Urinary bladder (tissue), 4 donors: ENCODE measurements around the gene MCRIP2. TPM values are rescaled to one million over a fixed set of nuclear protein-coding genes. Genes with fewer than 3 reads are reported as not detected.

Experiments
- DNase-seq: peaks from one replicate; pipeline ENCODE4 v3.0.0-alpha.2; 2015; ENCODE audit errors: extremely low spot score
- H3K27ac ChIP-seq: one replicate; pipeline ENCODE4 v1.5.1; 2013; ENCODE audit warnings: low read depth, mild to moderate bottlenecking, moderate library complexity
- H3K36me3 ChIP-seq: one replicate; pipeline ENCODE4 v1.6.1; 2013; ENCODE audit warnings: mild to moderate bottlenecking, moderate library complexity; ENCODE audit not compliant: insufficient read depth
- H3K4me1 ChIP-seq: one replicate; pipeline ENCODE4 v1.6.1; 2013; ENCODE audit warnings: mild to moderate bottlenecking, moderate library complexity; ENCODE audit not compliant: insufficient read depth
- H3K4me3 ChIP-seq: one replicate; pipeline ENCODE4 v1.5.1; 2013; ENCODE audit warnings: low read depth, low read length
- WGBS: extraction: QIAGEN DNeasy Blood & Tissue Kit; methylation state at CpG from one replicate; pipeline ENCODE4 v1.1.7; 2013; 5-methylcytosine and 5-hydroxymethylcytosine counted together
- polyA plus RNA-seq: library from polyadenylated mRNA; stranded (reverse); fragments of 200-250 nt; gene quantifications from one replicate; pipeline ENCODE4 v1.2.3, GENCODE V29; 2013
- total RNA-seq: library from RNA; depleted of rRNA; stranded (reverse); fragments of >200 nt; gene quantifications from one replicate; pipeline ENCODE4 v1.2.3, GENCODE V29; 2014
- donor health status: healthy with polysubstance abuse.
- donor health status: healthy.

The MCRIP2 gene
- total and polyA plus RNA-seq, 2 donors: 5.1 to 42.6 TPM

DNA sequence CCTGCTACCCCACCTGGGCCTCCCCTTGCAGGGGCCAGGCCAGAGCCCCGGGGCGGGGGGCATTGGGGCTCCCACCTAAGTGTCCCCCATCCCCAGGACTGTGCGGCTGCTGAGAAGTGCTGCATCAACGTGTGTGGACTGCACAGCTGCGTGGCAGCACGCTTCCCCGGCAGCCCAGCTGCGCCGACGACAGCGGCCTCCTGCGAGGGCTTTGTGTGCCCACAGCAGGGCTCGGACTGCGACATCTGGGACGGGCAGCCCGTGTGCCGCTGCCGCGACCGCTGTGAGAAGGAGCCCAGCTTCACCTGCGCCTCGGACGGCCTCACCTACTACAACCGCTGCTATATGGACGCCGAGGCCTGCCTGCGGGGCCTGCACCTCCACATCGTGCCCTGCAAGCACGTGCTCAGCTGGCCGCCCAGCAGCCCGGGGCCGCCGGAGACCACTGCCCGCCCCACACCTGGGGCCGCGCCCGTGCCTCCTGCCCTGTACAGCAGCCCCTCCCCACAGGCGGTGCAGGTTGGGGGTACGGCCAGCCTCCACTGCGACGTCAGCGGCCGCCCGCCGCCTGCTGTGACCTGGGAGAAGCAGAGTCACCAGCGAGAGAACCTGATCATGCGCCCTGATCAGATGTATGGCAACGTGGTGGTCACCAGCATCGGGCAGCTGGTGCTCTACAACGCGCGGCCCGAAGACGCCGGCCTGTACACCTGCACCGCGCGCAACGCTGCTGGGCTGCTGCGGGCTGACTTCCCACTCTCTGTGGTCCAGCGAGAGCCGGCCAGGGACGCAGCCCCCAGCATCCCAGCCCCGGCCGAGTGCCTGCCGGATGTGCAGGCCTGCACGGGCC lies 8.9 kb upstream of the MCRIP2 start:
- Histone ChIP-seq H3K4me1 (no peaks in the 10 kb centered on the region), H3K36me3 (no peaks in the 10 kb centered on the region), H3K4me3 (no peak overlapping the region), H3K27ac (no peak overlapping the region)
- 94% methylated on average over 67 of the region's 67 CpGs for WGBS
- DNase-seq: no peak

DNA sequence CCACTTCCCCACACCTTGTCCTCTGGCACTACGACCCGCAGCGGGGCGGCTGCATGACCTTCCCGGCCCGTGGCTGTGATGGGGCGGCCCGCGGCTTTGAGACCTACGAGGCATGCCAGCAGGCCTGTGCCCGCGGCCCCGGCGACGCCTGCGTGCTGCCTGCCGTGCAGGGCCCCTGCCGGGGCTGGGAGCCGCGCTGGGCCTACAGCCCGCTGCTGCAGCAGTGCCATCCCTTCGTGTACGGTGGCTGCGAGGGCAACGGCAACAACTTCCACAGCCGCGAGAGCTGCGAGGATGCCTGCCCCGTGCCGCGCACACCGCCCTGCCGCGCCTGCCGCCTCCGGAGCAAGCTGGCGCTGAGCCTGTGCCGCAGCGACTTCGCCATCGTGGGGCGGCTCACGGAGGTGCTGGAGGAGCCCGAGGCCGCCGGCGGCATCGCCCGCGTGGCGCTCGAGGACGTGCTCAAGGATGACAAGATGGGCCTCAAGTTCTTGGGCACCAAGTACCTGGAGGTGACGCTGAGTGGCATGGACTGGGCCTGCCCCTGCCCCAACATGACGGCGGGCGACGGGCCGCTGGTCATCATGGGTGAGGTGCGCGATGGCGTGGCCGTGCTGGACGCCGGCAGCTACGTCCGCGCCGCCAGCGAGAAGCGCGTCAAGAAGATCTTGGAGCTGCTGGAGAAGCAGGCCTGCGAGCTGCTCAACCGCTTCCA lies 8.1 kb upstream of the MCRIP2 start:
- Histone ChIP-seq H3K4me1 (no peaks in the 10 kb centered on the region), H3K36me3 (no peaks in the 10 kb centered on the region), H3K4me3 (no peak overlapping the region), H3K27ac (no peak overlapping the region)
- 97% methylated on average over 74 of the region's 74 CpGs for WGBS
- no peak for DNase-seq

DNA sequence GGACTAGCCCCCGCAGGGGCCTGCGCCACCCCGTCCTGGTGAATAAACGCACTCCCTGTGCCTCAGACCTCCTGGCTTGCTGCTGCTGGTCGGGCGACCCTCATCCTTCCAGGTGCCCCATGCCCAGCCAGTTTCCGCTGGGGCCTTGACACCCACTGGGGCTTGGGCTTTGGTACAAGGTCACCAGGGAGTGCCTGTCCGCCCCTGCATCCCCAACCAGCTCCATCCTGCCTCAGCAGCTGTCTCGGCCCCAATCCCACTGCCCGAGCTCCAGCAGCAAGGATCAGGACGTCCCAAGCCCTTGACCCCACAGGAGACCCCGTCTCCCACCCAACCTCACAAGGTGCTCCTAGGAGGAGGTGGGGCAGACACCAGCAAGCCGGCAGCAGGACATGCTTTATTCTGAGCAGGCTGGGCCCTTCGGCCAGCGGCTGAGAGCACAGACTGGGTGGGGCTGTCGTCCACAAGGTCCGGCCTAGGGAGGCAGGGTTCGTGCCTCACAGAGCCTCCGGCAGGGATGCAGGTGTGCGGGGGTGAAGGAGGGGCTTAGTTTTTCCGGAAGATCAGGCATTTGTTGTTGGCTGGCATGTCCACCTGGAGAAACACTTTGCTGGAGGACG lies 7.5 kb upstream of the MCRIP2 start:
- Histone ChIP-seq H3K36me3 (no peaks in the 10 kb centered on the region), H3K27ac (no peak overlapping the region), H3K4me3 (no peak overlapping the region), H3K4me1 (no peaks in the 10 kb centered on the region)
- DNase-seq: no peak
- WGBS: 91% methylated on average over 22 of the region's 22 CpGs

DNA sequence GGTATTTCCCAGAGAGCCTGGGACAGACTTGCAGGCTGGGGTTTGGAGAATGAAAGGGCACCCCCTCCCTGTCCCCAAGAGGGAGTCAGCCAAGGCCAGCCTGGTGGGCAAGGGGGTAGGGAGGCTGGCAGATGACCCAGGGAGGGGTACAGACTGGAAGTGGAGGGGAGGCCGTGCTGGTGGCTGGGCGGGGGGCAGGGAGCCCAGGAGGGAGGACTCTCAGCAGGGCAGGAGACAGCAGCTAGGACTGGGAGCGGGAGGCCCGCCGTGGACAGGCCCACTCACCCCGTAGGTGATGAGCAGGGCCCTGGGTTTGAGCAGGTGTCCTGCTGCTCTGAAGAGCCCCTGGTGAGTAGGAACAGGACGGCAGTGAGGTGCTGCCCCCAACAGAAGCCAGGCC lies 6.6 kb upstream of the MCRIP2 start:
- no peak for DNase-seq
- no peaks in the 10 kb centered on the region for H3K36me3 ChIP-seq
- H3K4me1 ChIP-seq: no peaks in the 10 kb centered on the region
- H3K4me3 ChIP-seq: no peak overlapping the region
- no peak overlapping the region for H3K27ac ChIP-seq
- 79% methylated on average over 7 of the region's 7 CpGs for WGBS

DNA sequence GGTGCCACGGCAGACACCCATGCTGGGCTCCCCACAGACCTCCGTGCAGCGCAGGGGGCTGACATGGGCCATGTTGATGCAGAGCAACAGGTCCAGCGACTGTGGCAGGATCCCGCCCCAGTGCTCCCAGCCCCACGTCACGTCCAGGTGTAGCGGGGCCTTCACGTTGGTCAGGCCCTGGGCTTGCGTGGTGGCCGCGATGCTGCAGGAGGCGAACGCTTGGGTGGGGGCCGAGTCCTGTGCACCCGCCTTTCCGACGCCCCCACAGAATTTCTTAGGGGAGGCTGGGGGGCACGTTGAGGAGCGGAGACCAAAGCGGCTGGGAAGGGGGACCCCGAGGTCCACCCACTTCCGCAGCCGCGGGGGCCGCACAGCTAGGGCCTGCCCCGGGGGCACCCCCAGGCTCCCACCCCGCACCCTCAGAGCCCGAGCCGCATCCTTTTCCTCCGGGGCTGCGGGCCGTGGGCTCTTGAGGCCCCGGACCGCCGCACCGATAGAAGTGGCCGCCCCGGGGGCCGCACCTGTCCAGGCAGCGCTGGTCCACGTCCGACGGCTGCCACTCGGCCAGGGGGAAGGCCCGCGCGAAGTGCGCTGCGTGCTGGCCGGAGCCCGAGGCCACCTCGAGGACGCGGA lies 5.9 kb upstream of the MCRIP2 start:
- no peaks in the 10 kb centered on the region for H3K4me1 ChIP-seq
- no peaks in the 10 kb centered on the region for H3K36me3 ChIP-seq

DNA sequence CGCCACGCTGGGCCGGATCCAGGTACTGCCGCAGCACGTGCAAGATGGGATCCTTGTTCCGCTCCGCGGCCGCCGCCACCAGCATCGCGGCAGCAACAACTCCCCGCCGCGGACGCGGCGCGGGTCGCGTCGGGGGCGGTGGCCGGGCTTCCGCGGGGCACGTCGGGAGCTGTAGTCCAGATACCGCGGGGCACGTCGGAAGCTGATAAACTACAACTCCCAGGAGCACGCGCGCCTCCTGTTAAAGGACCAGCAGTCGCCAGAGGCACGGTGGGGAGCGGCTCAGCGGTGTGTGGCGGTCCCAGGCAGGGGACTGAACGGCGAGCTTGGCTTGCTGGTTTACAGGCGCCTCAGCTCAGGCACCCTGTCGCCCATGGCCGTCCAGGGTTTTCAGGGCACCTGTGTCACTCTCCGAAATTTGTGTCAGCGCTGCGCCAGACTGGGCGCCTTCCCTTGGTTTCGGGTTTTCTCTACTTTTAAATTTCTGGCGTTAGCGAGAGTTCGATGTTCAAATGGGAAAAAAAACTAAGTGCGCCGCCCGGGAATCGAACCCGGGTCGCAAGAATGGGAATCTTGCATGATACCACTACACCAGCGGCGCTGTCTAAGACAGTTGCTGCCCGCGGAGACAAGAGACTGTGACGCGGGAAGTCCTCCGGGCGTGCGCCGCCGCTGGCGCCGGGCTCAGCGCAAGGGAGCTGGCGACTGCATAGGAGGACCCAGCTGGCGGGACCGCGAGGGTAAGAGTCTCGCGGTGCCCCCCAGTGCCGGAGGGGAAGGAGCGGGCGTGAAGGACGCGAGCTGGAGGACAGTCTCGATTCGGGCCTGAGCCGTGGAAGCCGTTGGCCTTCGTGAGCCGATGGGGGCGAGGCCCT lies 5.2 kb upstream of the MCRIP2 start, which contains the start of gene METTL26:
Gene METTL26 (minus strand): TSS at position 100 of the 875 bp plus-strand sequence. CDS start 15 bp downstream, at position 85.
- under 1% methylated on average over 91 of the region's 91 CpGs for WGBS
- Histone ChIP-seq H3K4me3 (peak within 1 kb of the TSS; percentile 89), H3K27ac (peak within 1 kb of the TSS; percentile 93), H3K36me3 (no peaks in the 10 kb centered on the region), H3K4me1 (peaks cover 3% of the 10 kb centered on the region)
- peak; percentile 83 for DNase-seq

More for the DNA sequence above, 5.9 kb upstream of the MCRIP2 start:
- Histone ChIP-seq H3K4me3 (peak overlapping the region; percentile 89), H3K27ac (peak overlapping the region; percentile 30)
- WGBS: 4% methylated on average over 55 of the region's 55 CpGs
- DNase-seq: no peak

DNA sequence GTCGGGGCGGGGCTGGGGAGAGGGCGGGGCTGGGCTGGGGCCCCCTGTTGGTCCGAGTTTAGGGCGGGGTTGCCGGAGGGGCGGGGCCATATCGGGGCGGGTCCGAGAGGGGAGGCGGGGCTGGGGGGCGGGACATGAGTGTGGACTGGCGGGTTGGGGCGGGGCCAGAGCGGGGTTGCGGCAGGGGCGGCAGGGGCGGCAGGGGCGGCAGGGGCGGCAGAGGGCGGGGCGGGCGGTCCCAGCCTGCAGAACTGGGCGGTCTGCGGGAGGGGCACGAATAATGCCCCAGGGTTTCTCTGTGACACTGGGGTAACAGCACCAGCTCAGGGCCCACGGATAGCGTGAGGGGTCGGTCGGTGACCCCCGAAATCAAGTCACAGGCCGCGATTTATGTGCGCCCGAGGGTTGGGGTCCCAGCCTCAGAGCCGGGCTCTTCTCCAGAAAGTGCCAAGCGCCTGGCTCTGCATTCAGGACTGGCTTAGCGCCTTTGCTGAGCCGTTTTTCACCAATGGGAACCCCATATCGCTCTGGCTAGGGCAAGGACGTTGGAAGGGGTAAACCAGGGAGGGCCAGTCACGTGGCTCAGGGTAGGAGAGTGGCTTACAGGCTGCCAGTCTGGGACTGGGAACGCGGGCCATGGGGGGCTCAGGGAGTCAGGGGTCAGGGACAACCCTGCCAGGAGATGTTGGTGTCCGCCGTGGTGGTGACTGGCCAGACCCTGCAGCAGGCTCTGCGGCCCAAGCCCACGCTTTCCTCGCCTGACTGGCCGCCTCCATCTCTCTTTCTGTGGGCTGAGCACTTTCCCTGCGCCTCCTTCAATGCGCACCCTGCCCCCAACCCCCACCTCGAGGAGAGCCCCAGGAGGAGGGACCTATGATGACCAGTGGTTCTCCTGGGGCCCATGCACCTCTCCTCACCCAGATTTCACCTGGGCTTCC lies 4.3 kb upstream of the MCRIP2 start:
- DNase-seq: no peak
- Histone ChIP-seq H3K4me3 (peak overlapping the region; percentile 89), H3K36me3 (no peaks in the 10 kb centered on the region), H3K27ac (no peak overlapping the region), H3K4me1 (peaks cover 3% of the 10 kb centered on the region)
- WGBS: 17% methylated on average over 53 of the region's 53 CpGs

DNA sequence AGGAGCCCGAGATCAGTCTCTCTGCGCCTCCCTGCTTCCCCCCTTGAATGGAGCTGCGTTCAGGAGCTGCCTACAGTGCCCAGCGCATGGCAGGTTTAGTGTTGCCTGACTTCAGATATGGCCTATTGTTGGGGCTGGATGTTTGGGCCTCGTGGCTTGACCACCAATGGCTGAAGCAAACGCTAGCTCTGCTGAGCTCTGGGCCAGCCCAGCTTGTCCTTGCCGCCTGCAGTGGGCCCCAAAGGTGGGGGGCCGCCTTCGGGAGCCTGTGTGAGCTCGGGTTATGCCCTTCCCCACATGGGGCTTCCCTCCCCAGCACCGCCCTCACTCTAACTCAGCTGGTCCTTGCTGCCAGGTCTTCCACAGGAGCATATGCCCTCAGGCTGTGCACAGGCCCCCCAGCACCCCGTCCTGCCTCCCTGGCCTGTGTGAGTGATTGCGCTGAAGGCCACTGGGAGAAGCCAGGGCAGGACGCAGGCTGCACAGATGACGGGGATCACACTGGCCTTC lies 3.5 kb upstream of the MCRIP2 start:
- 80% methylated on average over 15 of the region's 15 CpGs for WGBS
- Histone ChIP-seq H3K36me3 (no peaks in the 10 kb centered on the region), H3K27ac (no peak overlapping the region), H3K4me1 (peaks cover 3% of the 10 kb centered on the region), H3K4me3 (no peak overlapping the region)
- DNase-seq: no peak

DNA sequence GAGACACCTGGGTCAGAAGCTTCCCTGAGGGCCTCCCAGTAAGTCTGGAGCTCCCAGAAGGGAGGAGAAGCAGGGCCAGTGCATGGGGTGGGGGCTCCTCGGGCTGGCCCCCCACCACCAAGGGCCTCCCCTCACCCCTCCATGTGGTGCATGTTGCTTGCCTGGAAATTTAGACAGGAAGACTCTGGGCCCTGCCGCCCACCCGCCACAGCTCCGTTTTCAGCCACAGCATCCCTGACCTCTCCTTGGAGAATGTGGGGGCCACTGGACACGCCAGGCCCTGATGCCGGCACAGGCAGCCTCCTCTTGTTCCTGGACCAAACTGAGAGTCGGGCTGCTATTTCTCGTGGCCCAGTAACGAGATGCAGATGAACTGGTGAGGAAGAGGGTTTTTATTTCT lies 2.8 kb upstream of the MCRIP2 start:
- Histone ChIP-seq H3K4me1 (peaks cover 3% of the 10 kb centered on the region), H3K4me3 (no peak overlapping the region), H3K36me3 (no peaks in the 10 kb centered on the region), H3K27ac (no peak overlapping the region)
- DNase-seq: no peak
- 77% methylated on average over 9 of the region's 9 CpGs for WGBS

DNA sequence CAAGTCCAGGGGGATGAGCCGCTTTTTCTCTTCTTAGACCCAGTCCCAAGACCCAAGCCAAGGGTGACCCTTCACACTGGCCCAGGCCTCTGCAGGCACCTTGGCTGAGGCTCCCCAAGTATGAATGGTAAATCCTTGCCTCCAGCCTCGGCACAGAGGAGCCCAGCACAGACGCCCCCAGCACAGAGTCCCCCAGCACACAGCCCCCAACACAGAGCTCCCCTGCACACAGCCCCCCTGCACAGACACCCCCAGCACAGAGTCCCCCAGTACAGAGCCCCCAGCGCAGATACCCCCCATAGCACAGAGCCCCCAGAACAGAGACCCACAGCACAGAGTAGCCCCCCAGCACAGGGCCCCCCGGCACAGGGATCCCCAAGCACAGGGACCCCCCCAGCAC lies 1.0 kb upstream of the MCRIP2 start:
- WGBS: 88% methylated on average over 5 of the region's 5 CpGs
- peaks cover 3% of the 10 kb centered on the region for H3K4me1 ChIP-seq
- H3K27ac ChIP-seq: no peak overlapping the region
- H3K4me3 ChIP-seq: no peak overlapping the region
- no peaks in the 10 kb centered on the region for H3K36me3 ChIP-seq
- no peak for DNase-seq

DNA sequence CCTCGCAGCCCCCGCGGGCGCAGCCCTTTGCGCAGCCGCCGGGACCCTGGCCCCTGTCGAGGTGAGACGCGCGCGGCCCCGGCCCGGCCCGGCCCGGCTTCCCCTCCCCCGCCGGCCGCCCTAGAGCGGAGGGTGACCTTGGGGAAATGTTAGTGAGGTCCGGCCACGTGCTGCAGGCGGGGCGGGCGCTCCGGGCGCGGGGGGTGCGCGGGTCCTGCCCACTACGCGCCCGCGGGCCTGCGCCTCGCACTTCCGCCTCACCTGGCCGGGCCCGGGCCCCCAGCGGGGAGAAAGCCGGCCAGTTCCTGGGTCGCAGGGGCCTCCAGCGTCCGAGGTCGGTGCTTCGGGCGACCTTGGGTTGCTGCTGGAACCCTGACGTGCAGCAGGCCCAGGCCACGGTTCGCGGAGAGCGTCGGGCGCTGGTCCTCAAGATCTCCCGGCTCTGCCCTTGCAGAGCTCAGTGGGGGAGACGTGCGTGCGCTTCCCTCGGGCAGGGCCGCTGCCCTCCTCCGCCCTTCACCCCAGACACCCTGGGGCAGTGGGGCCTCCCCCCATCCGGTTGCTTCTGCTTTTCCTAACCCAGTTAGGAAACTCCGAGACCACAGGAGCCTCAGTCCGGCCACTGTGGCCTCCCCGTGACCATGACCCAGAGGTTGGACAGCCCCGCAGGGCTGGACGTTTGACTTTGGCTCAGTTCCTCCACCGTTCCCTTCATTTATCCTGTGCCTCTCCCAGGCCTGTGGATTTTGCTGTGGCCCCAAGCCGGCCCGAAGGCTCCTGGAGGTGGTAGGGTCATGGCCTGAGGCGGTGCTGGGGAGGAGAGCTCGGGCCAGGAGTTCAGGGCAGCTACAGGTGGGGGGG lies 791 bp downstream of the MCRIP2 start:
- no peak for DNase-seq
- Histone ChIP-seq H3K27ac (peak overlapping the region; percentile 49), H3K4me1 (peaks cover 3% of the 10 kb centered on the region), H3K36me3 (no peaks in the 10 kb centered on the region), H3K4me3 (peak overlapping the region; percentile 83)
- WGBS: 7% methylated on average over 72 of the region's 72 CpGs
